SK-N-DZ (cell line): ENCODE data around the gene MAN1A2.
A peak's percentile ranks its signal among the peaks of the same experiment; 100 is the strongest.

Experiments
- DNase-seq: peaks from one replicate; pipeline ENCODE4 v3.0.0-alpha.2; 2015; ENCODE audit warnings: low spot score

Gene MAN1A2

GRCh38 chr1:117359561-117360289, 7.5 kb upstream of the MAN1A2 start:
- DNase-seq = peak; percentile 15

- no peak for DNase-seq
Measured at GRCh38 chr1:117362986-117363385, 4.3 kb upstream of the MAN1A2 start.

- DNase-seq = no peak
Measured at GRCh38 chr1:117363571-117364048, 3.6 kb upstream of the MAN1A2 start.

GRCh38 chr1:117364240-117364639, 3.0 kb upstream of the MAN1A2 start:
- DNase-seq = no peak

GRCh38 chr1:117365350-117366176, 1.7 kb upstream of the MAN1A2 start:
- no peak for DNase-seq

- DNase-seq = peak; percentile 67
Measured at GRCh38 chr1:117366177-117367045, 838 bp upstream of the MAN1A2 start.

- no peak for DNase-seq
Measured at GRCh38 chr1:117368116-117369108, 1.2 kb downstream of the MAN1A2 start.

GRCh38 chr1:117370071-117370470, 2.8 kb downstream of the MAN1A2 start:
- DNase-seq = no peak

GRCh38 chr1:117370509-117370908, 3.3 kb downstream of the MAN1A2 start:
- no peak for DNase-seq

- DNase-seq = no peak
Measured at GRCh38 chr1:117371441-117372151, 4.3 kb downstream of the MAN1A2 start.

GRCh38 chr1:117372863-117373412, 5.7 kb downstream of the MAN1A2 start:
- DNase-seq = no peak

GRCh38 chr1:117373932-117374331, 6.7 kb downstream of the MAN1A2 start:
- DNase-seq = no peak

- DNase-seq = no peak
Measured at GRCh38 chr1:117375327-117375726, 8.1 kb downstream of the MAN1A2 start.

GRCh38 chr1:117387060-117387633, 19.9 kb downstream of the MAN1A2 start:
- DNase-seq = no peak

GRCh38 chr1:117388328-117388727, 21.1 kb downstream of the MAN1A2 start:
- no peak for DNase-seq

GRCh38 chr1:117389284-117389683, 22.0 kb downstream of the MAN1A2 start:
- no peak for DNase-seq

GRCh38 chr1:117389779-117390178, 22.5 kb downstream of the MAN1A2 start:
- no peak for DNase-seq

GRCh38 chr1:117392771-117393170, 25.5 kb downstream of the MAN1A2 start:
- DNase-seq = no peak

GRCh38 chr1:117396074-117396473, 28.8 kb downstream of the MAN1A2 start:
- no peak for DNase-seq
